ENCODE data around the gene RSAD1. TPM values are rescaled to one million over a fixed set of nuclear protein-coding genes. Genes with fewer than 3 reads are reported as not detected.
A peak's percentile ranks its signal among the peaks of the same experiment; 100 is the strongest.
"Not testable (repeated sequence)": the region's sequence is repeated elsewhere in the genome, so short reads cannot be mapped to it uniquely, and the experiment has no call there.

RSAD1 gene
- total RNA-seq, 2 experiments from 2014 or later = 39.2 to 40.4 TPM

GRCh38 chr17:50469671-50470305 is 8.9 kb upstream of the RSAD1 start:
- Mint-ChIP-seq H3K36me3 (ENCODE audit: low read depth) (peaks cover 1% of the 10 kb centered on the region), H3K27me3 (ENCODE audit: low read depth) (peaks cover 14% of the 10 kb centered on the region), H3K4me3 (no peak overlapping the region), H3K4me1 (ENCODE audit: low read depth) (peaks cover 6% of the 10 kb centered on the region), H3K27ac (no peak overlapping the region), H3K9me3 (no peaks in the 10 kb centered on the region)
- DNase-seq = no peak
- CTCF ChIA-PET = interaction anchor here (0.6 to 1.3 kb wide), 2 partner anchors 10 to 17 kb away, joined by 3 read pairs; no protein-coding TSS in a partner anchor
- intact Hi-C loops (cut with micrococcal nuclease) = no loop called here

DNA sequence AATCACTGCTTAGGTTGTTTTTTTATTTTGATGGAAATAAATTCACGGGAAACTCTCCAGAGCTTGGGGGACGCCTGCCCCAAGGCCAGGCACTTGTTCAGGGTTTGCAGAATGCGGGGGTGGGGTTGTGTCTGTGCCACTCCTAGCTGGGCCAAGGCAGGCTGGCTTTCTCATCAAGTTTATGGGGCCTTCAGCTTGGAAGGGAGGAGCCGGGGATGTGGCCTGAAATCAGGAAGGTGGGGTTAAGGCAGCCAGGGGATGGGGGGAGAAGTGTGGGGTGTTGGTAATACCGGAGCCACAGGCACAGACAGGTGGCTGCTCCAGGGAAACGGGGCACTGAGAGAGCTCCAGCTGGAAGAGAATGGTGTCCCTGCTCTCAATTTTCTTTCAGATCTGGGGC is 8.2 kb upstream of the RSAD1 start:
- Mint-ChIP-seq H3K27ac (no peak overlapping the region), H3K27me3 (ENCODE audit: low read depth) (peaks cover 14% of the 10 kb centered on the region), H3K4me1 (ENCODE audit: low read depth) (peaks cover 6% of the 10 kb centered on the region), H3K9me3 (no peaks in the 10 kb centered on the region), H3K4me3 (no peak overlapping the region), H3K36me3 (ENCODE audit: low read depth) (peaks cover 1% of the 10 kb centered on the region)
- intact Hi-C loops (cut with micrococcal nuclease) = no loop called here
- no peak for DNase-seq
- CTCF ChIA-PET = interaction anchor here (1.3 kb wide), 1 partner anchor 9 kb away, joined by 3 read pairs; no protein-coding TSS in a partner anchor

DNA sequence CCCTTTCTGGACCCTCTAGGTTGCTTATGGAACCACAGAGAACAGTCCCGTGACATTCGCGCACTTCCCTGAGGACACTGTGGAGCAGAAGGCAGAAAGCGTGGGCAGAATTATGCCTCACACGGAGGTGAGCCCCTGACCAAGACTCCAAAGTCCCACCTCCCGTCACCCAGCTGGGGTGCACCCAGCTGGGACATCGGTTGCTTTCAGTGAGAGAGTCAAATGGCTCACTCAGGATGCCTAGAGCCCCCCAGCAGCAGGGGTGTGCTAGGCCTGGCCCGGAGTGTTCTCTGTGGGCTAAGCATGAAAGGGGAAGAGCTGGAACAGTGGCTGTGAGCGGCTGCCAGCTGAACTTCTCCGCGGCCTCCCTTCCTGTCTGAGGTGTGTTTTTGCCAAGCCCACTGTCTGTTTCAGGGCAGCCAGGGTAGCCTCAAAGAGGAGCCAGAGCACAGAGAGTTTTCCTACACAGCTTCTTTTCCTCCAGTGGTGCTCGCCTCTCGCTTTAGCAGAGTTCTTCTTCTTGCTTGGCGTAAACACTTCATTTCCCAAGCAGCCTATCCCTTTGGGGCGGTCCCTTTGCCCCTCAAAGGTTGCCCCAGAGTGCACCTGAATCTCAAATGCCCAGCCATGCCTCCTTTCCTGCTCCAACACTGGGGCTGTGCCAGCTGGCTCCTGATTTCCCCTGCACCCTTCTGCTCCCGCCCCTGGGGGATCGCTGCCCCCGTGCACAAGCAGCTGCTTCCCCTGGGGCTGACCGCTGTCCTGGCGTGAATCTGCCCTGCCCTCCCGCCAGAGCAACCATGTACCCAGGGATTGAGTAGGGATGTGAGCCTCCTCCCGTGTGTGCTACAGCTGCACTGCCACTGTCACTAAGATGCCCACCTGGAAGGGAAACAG is 7.4 kb upstream of the RSAD1 start:
- Mint-ChIP-seq H3K27me3 (ENCODE audit: low read depth) (peaks cover 15% of the 10 kb centered on the region), H3K4me3 (no peak overlapping the region)

GRCh38 chr17:50472286-50472685 is 6.4 kb upstream of the RSAD1 start:
- intact Hi-C loops (cut with micrococcal nuclease) = no loop called here
- Mint-ChIP-seq H3K4me3 (no peak overlapping the region), H3K4me1 (ENCODE audit: low read depth) (peaks cover 6% of the 10 kb centered on the region), H3K27me3 (ENCODE audit: low read depth) (peaks cover 19% of the 10 kb centered on the region), H3K27ac (no peak overlapping the region), H3K36me3 (ENCODE audit: low read depth) (peaks cover 1% of the 10 kb centered on the region), H3K9me3 (no peaks in the 10 kb centered on the region)
- CTCF ChIA-PET = interaction anchor here (0.6 to 1.6 kb wide), 2 partner anchors 75 to 115 kb away, joined by 3 to 5 read pairs; partner anchors contain the start of gene LRRC59
- no peak for DNase-seq

More for the DNA sequence above, 7.4 kb upstream of the RSAD1 start:
- intact Hi-C loops (cut with micrococcal nuclease) = no loop called here
- CTCF ChIA-PET = interaction anchor here (1.3 kb wide), 1 partner anchor 8 kb away, joined by 3 read pairs; no protein-coding TSS in a partner anchor
- Mint-ChIP-seq H3K27ac (no peak overlapping the region), H3K36me3 (ENCODE audit: low read depth) (peaks cover 1% of the 10 kb centered on the region), H3K4me1 (ENCODE audit: low read depth) (peaks cover 6% of the 10 kb centered on the region), H3K9me3 (no peaks in the 10 kb centered on the region)
- no peak for DNase-seq

DNA sequence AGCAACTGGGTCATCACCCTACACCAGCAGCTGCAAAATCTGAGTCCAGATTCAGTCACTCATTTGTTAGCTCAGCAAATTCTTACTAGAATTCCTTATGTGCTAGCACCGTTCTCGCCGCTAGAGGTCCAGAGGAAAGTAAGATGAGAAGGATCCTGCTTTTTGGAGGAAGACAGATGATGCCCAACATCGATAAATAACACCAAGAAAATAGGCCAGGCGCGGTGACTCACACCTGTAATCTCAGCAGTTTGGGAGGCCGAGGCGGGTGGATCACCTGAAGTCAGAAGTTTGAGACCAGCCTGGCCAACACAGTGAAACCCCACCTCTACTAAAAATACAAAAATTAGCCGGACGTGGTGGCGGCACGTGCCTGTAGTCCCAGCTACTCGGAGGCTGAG is 5.9 kb upstream of the RSAD1 start:
- intact Hi-C loops (cut with micrococcal nuclease); H3K4me1 Mint-ChIP-seq (ENCODE audit: low read depth); H3K9me3 Mint-ChIP-seq; H3K36me3 Mint-ChIP-seq (ENCODE audit: low read depth); DNase-seq; H3K27ac Mint-ChIP-seq; H3K4me3 Mint-ChIP-seq: not testable (repeated sequence)
- CTCF ChIA-PET = interaction anchor here (1.6 kb wide), 1 partner anchor 75 kb away, joined by 5 read pairs; the partner anchor contains the start of gene LRRC59
- peaks cover 15% of the 10 kb centered on the region for H3K27me3 Mint-ChIP-seq (ENCODE audit: low read depth)

DNA sequence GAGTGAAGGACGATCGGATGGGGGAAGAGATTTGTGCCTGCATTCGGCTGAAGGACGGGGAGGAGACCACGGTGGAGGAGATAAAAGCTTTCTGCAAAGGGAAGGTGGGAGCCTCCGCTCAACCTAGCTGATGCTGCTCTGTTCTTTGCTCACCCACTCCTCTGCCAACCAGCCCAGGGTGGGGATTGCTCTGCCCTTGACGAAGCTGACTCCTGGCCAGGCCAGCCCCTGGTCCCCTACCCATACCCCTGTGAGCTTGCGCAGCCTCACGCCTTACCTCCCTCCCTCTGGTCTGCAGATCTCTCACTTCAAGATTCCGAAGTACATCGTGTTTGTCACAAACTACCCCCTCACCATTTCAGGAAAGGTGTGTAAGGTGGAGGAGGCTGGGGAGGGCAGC is 4.8 kb upstream of the RSAD1 start:
- intact Hi-C loops (cut with micrococcal nuclease) = no loop called here
- H3K9me3 Mint-ChIP-seq = no peaks in the 10 kb centered on the region
- H3K27me3 Mint-ChIP-seq (ENCODE audit: low read depth) = peaks cover 8% of the 10 kb centered on the region
- CTCF ChIA-PET = interaction anchor here (0.6 kb wide), 1 partner anchor 15 kb away, joined by 3 read pairs; no protein-coding TSS in a partner anchor
- peaks cover 1% of the 10 kb centered on the region for H3K36me3 Mint-ChIP-seq (ENCODE audit: low read depth)
- DNase-seq = no peak
- H3K4me3 Mint-ChIP-seq = no peak overlapping the region
- H3K4me1 Mint-ChIP-seq (ENCODE audit: low read depth) = peaks cover 9% of the 10 kb centered on the region
- H3K27ac Mint-ChIP-seq = no peak overlapping the region

DNA sequence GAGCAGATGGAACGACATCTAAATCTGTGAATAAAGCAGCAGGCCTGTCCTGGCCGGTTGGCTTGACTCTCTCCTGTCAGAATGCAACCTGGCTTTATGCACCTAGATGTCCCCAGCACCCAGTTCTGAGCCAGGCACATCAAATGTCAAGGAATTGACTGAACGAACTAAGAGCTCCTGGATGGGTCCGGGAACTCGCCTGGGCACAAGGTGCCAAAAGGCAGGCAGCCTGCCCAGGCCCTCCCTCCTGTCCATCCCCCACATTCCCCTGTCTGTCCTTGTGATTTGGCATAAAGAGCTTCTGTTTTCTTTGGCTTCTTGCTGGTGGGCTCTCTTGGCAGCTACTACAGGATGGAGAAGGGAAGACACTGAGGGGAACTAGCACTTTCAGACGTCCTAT is 4.1 kb upstream of the RSAD1 start:
- Mint-ChIP-seq H3K4me1 (ENCODE audit: low read depth) (peaks cover 10% of the 10 kb centered on the region), H3K4me3 (no peak overlapping the region), H3K9me3 (no peaks in the 10 kb centered on the region), H3K27me3 (ENCODE audit: low read depth) (peaks cover 6% of the 10 kb centered on the region), H3K36me3 (ENCODE audit: low read depth) (peaks cover 2% of the 10 kb centered on the region), H3K27ac (no peak overlapping the region)
- CTCF ChIA-PET = interaction anchor here (0.6 kb wide), 1 partner anchor 14 kb away, joined by 3 read pairs; no protein-coding TSS in a partner anchor
- intact Hi-C loops (cut with micrococcal nuclease) = no loop called here
- DNase-seq = no peak

DNA sequence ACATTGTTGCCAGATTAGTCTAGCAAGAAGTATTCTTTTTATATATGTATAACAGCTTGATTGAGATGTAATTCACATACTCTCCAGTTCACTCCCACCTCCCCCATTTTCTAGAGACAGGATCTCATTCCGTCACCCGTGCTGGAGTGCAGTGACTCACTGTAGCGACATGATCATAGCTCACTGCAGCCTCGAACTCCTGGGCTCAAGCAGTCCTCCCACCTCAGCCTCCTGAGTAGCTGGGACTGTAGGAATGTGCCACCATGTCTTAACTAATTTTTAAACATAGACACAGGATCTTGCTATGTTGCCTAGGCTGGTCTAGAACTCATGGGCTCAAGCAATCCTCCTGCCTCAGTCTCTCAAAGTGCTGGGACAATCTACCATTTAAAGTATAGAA is 3.3 kb upstream of the RSAD1 start:
- H3K4me3 Mint-ChIP-seq = no peak overlapping the region
- intact Hi-C loops (cut with micrococcal nuclease) = no loop called here
- DNase-seq = no peak
- peaks cover 3% of the 10 kb centered on the region for H3K36me3 Mint-ChIP-seq (ENCODE audit: low read depth)
- CTCF ChIA-PET = no interaction called here
- H3K9me3 Mint-ChIP-seq = no peaks in the 10 kb centered on the region
- no peak overlapping the region for H3K27ac Mint-ChIP-seq
- peaks cover 5% of the 10 kb centered on the region for H3K27me3 Mint-ChIP-seq (ENCODE audit: low read depth)
- H3K4me1 Mint-ChIP-seq (ENCODE audit: low read depth) = peaks cover 19% of the 10 kb centered on the region

DNA sequence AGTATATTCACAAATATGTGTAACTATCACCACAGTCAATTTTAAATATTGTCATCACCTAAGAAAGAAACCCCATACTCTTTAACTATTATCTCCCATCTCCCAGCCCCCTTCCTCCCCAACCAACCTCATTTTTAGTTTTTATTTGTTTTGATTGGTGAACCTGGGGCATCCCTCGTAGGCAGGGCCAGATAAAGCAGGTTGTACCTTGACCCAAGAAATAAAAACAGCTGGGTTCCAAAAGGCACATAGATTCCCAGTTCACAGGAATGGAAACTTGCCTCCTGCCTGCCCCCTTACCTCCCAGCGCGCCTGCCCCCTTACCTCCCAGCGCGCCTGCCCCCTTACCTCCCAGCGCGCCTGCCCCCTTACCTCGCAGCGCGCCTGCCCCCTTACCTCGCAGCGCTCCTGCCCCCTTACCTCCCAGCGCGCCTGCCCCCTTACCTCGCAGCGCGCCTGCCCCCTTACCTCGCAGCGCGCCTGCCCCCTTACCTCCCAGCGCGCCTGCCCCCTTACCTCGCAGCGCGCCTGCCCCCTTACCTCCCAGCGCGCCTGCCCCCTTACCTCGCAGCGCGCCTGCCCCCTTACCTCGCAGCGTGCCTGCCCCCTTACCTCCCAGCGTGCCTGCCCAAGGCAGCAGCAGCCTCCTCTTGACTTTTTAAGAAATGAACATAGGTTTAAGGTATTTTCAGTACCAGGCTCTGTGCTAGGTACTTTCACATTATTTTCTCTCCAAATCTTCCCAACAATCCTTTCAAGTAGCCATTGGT is 2.7 kb upstream of the RSAD1 start:
- H3K4me1 Mint-ChIP-seq (ENCODE audit: low read depth) = peaks cover 23% of the 10 kb centered on the region
- H3K27ac Mint-ChIP-seq; H3K27me3 Mint-ChIP-seq (ENCODE audit: low read depth); H3K4me3 Mint-ChIP-seq; H3K9me3 Mint-ChIP-seq; DNase-seq; intact Hi-C loops (cut with micrococcal nuclease); H3K36me3 Mint-ChIP-seq (ENCODE audit: low read depth): not testable (repeated sequence)
- CTCF ChIA-PET = interaction anchor here (0.6 to 1.3 kb wide), 3 partner anchors 63 to 289 kb away, joined by 3 to 4 read pairs (median 3); no protein-coding TSS in a partner anchor

DNA sequence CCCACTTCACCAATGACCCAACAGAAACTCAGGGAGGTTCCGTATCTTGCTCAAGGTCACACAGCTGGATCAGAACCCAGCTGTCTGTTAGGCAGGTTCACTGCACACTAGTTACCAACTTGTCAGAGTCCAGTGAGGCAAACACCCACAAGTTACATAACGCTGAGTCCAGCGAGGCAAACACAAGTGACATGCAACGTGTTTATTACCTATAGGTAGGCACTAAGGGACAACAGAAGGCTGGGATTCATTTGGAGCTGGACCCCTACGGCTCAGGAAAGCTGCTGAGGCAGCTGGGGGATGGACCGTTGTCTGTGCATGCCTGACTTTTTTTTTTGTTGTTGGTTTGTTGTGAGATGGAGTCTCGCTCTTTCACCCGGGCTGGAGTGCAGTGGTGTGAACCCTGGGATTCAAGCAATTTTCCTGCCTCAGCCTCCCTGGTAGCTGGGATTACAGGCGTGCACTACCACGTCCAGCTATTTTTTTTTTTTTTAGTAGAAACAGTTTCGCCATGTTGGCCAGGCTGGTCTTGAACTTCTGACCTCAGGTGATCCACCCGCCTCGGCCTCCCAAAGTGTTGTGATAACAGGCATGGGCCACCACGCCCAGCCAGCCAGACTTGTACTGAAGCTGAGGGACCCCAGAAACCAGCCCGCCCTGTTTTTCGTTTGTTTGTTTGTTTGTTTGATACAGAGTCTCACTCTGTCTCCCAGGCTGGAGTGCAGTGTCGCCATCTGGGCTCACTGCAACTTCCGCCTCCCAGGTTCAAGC is 1.9 kb upstream of the RSAD1 start:
- Mint-ChIP-seq H3K4me3 (no peak overlapping the region), H3K27me3 (ENCODE audit: low read depth) (peaks cover 5% of the 10 kb centered on the region), H3K4me1 (ENCODE audit: low read depth) (peaks cover 23% of the 10 kb centered on the region), H3K36me3 (ENCODE audit: low read depth) (peaks cover 3% of the 10 kb centered on the region), H3K27ac (no peak overlapping the region), H3K9me3 (no peaks in the 10 kb centered on the region)
- DNase-seq = no peak
- intact Hi-C loops (cut with micrococcal nuclease) = no loop called here
- CTCF ChIA-PET = interaction anchor here (0.6 to 3.0 kb wide), 5 partner anchors 25 to 288 kb away, joined by 3 to 12 read pairs (median 3); no protein-coding TSS in a partner anchor

DNA sequence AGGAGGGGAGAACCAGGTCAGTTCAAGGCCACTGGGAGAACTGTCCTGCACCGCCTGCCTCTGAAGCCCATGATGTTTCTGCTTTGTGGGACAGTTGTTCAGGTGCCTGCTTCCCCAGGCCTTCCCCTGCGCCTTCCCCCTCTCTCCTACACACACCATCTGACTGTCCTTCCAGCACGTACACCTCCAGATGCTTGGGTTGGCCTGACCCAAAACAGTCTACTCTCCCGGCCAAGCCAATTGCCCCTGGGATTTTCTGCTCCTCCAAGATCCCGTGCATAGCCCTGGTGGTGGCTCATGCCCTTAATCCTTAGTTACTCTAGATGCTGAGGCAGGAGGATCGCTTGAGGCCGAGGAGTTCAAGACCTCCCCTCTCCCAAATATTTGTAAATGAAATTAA is 684 bp upstream of the RSAD1 start:
- H3K27ac Mint-ChIP-seq = peak overlapping the region; percentile 95
- H3K4me3 Mint-ChIP-seq = peak overlapping the region; percentile 81
- H3K4me1 Mint-ChIP-seq (ENCODE audit: low read depth) = peaks cover 25% of the 10 kb centered on the region
- no peaks in the 10 kb centered on the region for H3K9me3 Mint-ChIP-seq
- no peak for DNase-seq
- peaks cover 8% of the 10 kb centered on the region for H3K36me3 Mint-ChIP-seq (ENCODE audit: low read depth)
- CTCF ChIA-PET = interaction anchor here (0.6 to 3.0 kb wide), 9 partner anchors 16 to 116 kb away, joined by 3 to 15 read pairs (median 5); partner anchors contain the start of gene CACNA1G
- peaks cover 5% of the 10 kb centered on the region for H3K27me3 Mint-ChIP-seq (ENCODE audit: low read depth)
- intact Hi-C loops (cut with micrococcal nuclease) = loop anchor here (1.0 to 2.0 kb wide), 7 partner anchors 33 to 278 kb away; partner anchors contain the start of genes ANKRD40, CACNA1G and SPATA20

Data from activated naive CD4-positive, alpha-beta T cell treated with anti-CD3 and anti-CD28 coated beads for 36 hours (primary cell).